GM18951 (cell line): ENCODE results near the gene CDC25C.

Source experiments
- POLR2A ChIP-seq: IDR thresholded peaks from 4 replicates; pipeline ENCODE4 v1.6.1; 2011; ENCODE audit warnings: mild to moderate bottlenecking; ENCODE audit not compliant: insufficient read length, insufficient read depth; ENCODE audit errors: extremely low read depth
- in situ Hi-C: fragments of 300-500 bp; cut with MboI; formaldehyde crosslinking; loops from one replicate; pipeline ENCODE4 v1.12.0; 2022; ENCODE audit warnings: low sequenced_read_pairs, mixed read lengths, inconsistent platforms; ENCODE audit not compliant: unreplicated experiment

The CDC25C gene

DNA sequence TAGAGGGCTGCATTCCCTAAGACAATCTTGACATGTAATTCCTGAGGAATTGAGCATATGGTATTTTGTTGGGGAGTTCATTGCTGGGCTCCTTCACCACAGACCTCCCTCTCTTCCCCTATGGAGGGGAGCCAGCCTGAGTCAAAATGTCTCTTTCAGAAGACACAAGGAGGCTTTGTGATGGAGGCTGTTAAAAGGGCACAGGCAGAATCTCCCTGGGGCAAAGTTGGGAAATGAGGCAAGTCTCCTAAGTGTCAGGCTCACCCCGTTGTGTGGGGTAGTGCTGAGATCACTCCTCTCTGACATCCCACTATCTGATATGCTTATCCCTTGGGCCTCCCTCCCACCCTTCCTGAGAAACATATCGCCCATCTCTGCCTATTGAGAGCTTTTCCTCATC, 87.8 kb downstream of the CDC25C start:
- no peak for TF ChIP-seq POLR2A
- in situ Hi-C loops: no loop called here

DNA sequence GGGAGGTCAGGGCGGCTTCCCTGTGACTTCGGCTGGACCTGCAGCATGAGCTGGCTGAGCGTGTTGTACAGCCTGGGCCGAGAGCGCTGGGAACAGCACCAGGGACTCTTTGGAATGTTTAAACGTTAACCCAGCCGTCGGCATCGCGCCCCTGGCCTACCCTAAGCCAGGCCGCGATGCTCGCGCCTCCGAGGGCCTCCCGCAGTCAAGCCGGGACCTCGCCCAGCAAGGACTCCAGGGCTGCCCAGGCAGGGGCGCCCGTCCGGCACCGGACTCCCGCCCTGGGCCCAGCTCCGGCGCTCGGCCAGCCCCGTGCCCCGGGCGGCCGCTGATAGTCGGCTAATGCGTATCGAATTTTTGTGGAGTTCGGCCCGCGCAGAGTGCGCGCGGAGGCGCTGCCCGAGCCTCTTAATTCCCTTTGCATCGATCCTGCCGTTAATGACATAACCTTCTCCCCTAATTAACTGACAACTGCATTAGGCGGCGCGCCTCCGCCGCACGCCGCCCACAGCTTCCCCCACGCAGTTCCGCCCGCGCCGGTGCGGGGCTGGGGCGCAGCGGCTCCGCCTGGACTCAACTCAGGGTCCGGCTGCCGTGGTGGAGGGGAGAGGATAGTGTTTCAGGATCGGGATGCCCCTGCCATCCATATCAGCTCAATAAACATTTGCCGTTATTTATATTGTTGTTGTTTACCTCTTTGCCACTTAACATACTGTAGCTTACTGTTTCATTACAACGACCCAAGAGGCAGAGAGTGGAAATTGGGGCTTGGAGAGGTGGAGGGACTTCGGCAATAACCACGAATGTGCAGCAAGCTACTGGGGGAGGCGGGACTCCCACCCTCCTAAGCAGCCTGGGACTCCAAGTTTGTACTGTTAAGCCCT, 89.7 kb downstream of the CDC25C start:
- in situ Hi-C loops: no loop called here
- TF ChIP-seq POLR2A: no peak

DNA sequence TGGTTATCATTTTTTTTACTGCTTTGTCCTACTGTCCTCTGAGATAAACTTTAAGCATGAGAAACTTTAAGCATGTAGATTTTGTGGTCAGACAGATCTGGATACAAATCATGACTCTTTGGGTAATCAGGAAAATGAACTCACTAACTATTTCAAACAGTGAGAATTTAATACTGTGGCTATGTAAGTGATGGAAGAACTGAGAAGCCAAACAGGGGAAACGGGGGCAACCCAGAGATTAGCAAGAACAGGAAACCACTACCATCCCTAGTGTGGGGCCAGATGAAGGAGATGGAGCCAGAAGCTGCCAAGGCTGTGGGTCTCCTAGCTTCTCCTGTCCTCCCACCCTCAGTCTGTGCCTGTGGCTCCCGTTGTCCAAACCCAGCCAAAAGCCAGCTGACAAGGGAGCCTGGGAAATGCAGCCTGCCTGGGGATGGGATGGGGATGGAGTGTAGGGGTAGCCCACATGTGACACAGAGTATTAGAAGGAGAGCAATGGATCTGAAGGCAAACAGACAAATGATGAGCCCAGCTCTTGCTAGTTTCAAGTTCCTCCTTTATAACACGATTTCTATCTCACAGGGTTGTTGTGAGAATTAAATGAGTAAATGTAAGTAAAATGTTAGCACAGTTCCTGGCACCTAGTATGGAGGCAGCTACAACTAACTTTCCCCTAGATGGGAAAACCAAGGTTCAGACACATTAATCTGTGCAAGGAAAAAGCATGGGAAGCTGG, 90.8 kb downstream of the CDC25C start:
- in situ Hi-C loops: no loop called here
- no peak for TF ChIP-seq POLR2A

DNA sequence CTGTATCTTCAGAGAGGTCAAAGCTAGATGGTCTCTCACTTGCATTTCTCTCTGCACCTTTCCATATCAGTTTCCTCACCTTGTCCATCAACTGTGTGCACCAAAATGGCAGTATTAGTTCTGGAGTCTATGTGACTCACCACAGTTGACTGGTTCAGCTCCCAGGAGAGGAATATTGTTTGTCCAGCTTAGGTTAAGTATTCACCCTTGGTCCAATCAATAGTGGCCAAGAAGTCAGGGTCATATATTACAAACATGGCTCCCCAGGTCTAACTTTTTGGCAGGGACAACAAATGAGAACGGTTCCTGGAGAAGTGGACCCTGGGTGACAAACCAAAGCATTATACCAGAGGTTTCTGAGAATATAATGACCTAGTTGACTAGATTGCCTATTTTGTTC, 93.6 kb downstream of the CDC25C start:
- TF ChIP-seq POLR2A: no peak
- in situ Hi-C loops: no loop called here
